ENCODE results near the gene IGSF8. TPM values are rescaled to one million over a fixed set of nuclear protein-coding genes. Genes with fewer than 3 reads are reported as not detected.

Gene IGSF8
- total RNA-seq, 1 experiment from 2014 or later: 30.6 TPM

GRCh38 chr1:160070243-160071163 is 27.9 kb downstream of the IGSF8 start:
- peak overlapping the region; percentile 33 for H3K4me3 ChIP-seq
- H3K4me1 ChIP-seq (replicated peaks): peaks cover 8% of the 10 kb centered on the region
- peaks cover 72% of the 10 kb centered on the region for H3K27me3 ChIP-seq (replicated peaks)
- DNase-seq (ENCODE audit: low read depth in 1 of 2, low spot score in 2 of 2): peak; percentile 34 to 71
- H3K36me3 ChIP-seq: no peaks in the 10 kb centered on the region
- H3K27ac ChIP-seq: no peak overlapping the region
- no peaks in the 10 kb centered on the region for H3K9me3 ChIP-seq (replicated peaks)

GRCh38 chr1:160069460-160070231 is 28.8 kb downstream of the IGSF8 start, which contains the start of gene KCNJ10:
Gene KCNJ10 (minus strand): TSS chr1:160070160. CDS start chr1:160042532, 27,628 bp downstream.
- no peak for DNase-seq (ENCODE audit: low read depth in 1 of 2, low spot score in 2 of 2)
- H3K27me3 ChIP-seq (replicated peaks): peaks cover 65% of the 10 kb centered on the region
- H3K36me3 ChIP-seq: no peaks in the 10 kb centered on the region

DNA sequence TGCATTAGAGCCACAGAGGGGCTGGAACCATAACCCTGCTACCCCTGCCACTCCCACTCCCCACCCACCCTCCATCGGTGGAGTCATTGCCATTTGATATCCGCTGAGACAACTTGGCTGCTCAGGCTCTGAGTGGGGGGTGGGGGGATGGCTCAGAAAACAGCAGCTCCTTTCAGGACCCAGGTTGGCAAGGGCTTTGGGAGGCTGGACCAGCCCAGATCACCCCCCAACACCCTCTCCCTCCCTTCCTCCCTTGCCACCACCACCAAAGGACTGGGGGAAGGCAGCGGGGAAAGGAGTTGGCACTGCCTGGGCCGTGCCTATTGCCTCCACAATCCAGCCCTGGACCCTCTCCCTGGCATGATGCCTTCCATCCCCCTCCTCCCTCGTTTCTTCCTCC is 30.2 kb downstream of the IGSF8 start:
- no peaks in the 10 kb centered on the region for H3K9me3 ChIP-seq (replicated peaks)
- H3K36me3 ChIP-seq: no peaks in the 10 kb centered on the region
- peaks cover 8% of the 10 kb centered on the region for H3K4me1 ChIP-seq (replicated peaks)
- no peak for DNase-seq (ENCODE audit: low read depth in 1 of 2, low spot score in 2 of 2)
- peaks cover 69% of the 10 kb centered on the region for H3K27me3 ChIP-seq (replicated peaks)
- H3K4me3 ChIP-seq: no peak overlapping the region
- H3K27ac ChIP-seq: no peak overlapping the region

More at GRCh38 chr1:160069460-160070231, 28.8 kb downstream of the IGSF8 start, which contains the start of gene KCNJ10:
- Histone ChIP-seq H3K9me3 (replicated peaks) (no peaks in the 10 kb centered on the region), H3K4me3 (peak within 1 kb of the TSS; percentile 33), H3K27ac (no peak within 1 kb of the TSS), H3K4me1 (replicated peaks) (peaks cover 8% of the 10 kb centered on the region)

GRCh38 chr1:160066829-160067745 is 31.3 kb downstream of the IGSF8 start:
- DNase-seq (ENCODE audit: low read depth in 1 of 2, low spot score in 2 of 2): no peak
- peaks cover 8% of the 10 kb centered on the region for H3K4me1 ChIP-seq (replicated peaks)
- H3K27me3 ChIP-seq (replicated peaks): peaks cover 72% of the 10 kb centered on the region
- H3K27ac ChIP-seq: no peak overlapping the region
- no peak overlapping the region for H3K4me3 ChIP-seq
- no peaks in the 10 kb centered on the region for H3K9me3 ChIP-seq (replicated peaks)
- no peaks in the 10 kb centered on the region for H3K36me3 ChIP-seq

GRCh38 chr1:160064746-160065145 is 33.7 kb downstream of the IGSF8 start:
- no peaks in the 10 kb centered on the region for H3K9me3 ChIP-seq (replicated peaks)
- H3K4me1 ChIP-seq (replicated peaks): 0 out of 2 replicates have a peak, but pooled peaks cover under 1% of the 10 kb centered on the region
- H3K27ac ChIP-seq: no peak overlapping the region
- no peak overlapping the region for H3K4me3 ChIP-seq
- no peak for DNase-seq (ENCODE audit: low read depth in 1 of 2, low spot score in 2 of 2)
- no peaks in the 10 kb centered on the region for H3K36me3 ChIP-seq
- peaks cover 59% of the 10 kb centered on the region for H3K27me3 ChIP-seq (replicated peaks)

DNA sequence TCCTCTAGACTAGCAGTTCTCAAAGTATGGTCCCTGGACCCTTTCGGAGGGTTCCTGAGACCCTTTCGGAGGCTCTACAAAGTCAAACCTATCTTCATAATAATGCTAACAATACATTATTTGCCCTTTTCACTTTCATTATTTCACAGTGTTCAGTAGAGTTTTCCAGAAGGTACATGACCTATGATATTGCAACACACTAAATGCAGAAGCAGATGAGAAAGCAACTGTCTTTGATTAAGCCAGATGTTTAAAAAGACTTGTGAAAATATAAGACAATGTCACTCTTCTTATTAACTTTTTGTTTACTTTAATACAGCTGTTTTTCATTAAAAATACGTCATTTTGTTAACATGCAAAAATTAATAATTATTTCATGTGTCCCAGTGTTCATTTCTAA is 34.3 kb downstream of the IGSF8 start:
- H3K4me1 ChIP-seq (replicated peaks): no peaks in the 10 kb centered on the region
- no peaks in the 10 kb centered on the region for H3K36me3 ChIP-seq
- peaks cover 57% of the 10 kb centered on the region for H3K27me3 ChIP-seq (replicated peaks)
- no peak for DNase-seq (ENCODE audit: low read depth in 1 of 2, low spot score in 2 of 2)
- no peak overlapping the region for H3K27ac ChIP-seq
- no peak overlapping the region for H3K4me3 ChIP-seq
- H3K9me3 ChIP-seq (replicated peaks): no peaks in the 10 kb centered on the region

- H3K9me3 ChIP-seq (replicated peaks): no peaks in the 10 kb centered on the region
- H3K4me3 ChIP-seq: no peak overlapping the region
- H3K4me1 ChIP-seq (replicated peaks): no peaks in the 10 kb centered on the region
- H3K27ac ChIP-seq: no peak overlapping the region
- no peaks in the 10 kb centered on the region for H3K36me3 ChIP-seq
- no peak for DNase-seq (ENCODE audit: low read depth in 1 of 2, low spot score in 2 of 2)
- peaks cover 49% of the 10 kb centered on the region for H3K27me3 ChIP-seq (replicated peaks)
Measured at GRCh38 chr1:160063176-160063575, 35.2 kb downstream of the IGSF8 start.

DNA sequence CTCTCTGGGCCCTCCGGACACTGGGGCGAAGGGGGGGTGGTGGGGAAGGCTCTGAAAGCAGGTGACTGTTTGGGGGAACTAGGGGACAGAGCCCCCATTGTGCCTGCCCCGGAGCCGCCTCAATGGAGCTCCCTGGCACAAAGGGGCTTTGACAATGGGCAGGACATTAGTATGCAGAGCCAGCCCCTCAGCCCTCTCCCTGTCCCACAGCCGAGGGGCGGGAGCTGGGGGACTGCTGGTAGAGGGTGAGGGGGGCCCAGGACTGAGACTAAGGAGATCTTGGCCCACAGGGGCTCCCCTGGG is 36.2 kb downstream of the IGSF8 start:
- Histone ChIP-seq H3K4me3 (no peak overlapping the region), H3K36me3 (no peaks in the 10 kb centered on the region), H3K27me3 (replicated peaks) (peaks cover 44% of the 10 kb centered on the region), H3K27ac (no peak overlapping the region), H3K4me1 (replicated peaks) (no peaks in the 10 kb centered on the region), H3K9me3 (replicated peaks) (no peaks in the 10 kb centered on the region)
- no peak for DNase-seq (ENCODE audit: low read depth in 1 of 2, low spot score in 2 of 2)

DNA sequence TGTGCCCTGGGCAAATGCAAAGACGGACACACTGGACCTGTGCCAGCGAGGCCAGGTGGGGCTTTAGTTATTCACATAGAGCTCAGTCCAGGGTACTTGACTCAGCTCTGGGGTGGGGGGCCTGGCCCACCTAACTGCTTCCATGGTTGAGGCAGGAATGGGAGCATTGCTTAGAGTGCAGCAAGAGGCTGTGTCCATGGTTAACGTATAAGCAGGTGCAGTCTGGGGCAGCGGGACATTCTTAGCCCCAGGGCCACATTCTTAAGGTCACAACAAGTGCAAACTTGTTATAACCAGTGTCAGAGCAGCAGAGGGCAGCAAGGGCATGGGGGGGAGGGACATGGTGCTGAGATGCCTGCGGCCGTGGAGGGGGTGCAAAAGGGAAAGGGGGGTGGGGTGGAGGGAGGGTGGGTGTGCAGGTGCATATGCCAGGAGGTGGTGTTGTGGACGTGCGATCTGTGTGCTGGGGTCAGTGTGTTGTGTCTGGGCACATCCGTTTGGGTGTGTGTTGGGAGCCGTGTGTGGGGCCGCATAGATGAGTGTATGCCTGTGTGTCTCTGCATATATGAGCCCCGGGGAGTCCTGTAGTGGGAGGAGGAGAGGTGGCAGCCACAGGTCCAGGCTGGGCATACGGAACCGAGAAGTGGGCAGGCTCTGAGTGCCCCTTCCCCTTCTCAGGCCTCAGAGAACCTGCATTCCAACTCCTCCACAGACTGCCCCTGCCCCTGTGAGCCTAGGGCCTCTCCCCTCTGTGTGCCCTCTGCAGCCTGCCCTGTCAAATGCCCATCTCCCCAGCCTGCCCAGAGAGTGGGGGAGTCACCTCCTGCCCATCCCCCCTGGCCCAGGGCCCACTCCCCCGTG is 36.8 kb downstream of the IGSF8 start:
- Histone ChIP-seq H3K36me3 (no peaks in the 10 kb centered on the region), H3K27me3 (replicated peaks) (peaks cover 48% of the 10 kb centered on the region), H3K9me3 (replicated peaks) (no peaks in the 10 kb centered on the region), H3K4me1 (replicated peaks) (no peaks in the 10 kb centered on the region), H3K4me3 (no peak overlapping the region), H3K27ac (no peak overlapping the region)
- no peak for DNase-seq (ENCODE audit: low read depth in 1 of 2, low spot score in 2 of 2)

DNA sequence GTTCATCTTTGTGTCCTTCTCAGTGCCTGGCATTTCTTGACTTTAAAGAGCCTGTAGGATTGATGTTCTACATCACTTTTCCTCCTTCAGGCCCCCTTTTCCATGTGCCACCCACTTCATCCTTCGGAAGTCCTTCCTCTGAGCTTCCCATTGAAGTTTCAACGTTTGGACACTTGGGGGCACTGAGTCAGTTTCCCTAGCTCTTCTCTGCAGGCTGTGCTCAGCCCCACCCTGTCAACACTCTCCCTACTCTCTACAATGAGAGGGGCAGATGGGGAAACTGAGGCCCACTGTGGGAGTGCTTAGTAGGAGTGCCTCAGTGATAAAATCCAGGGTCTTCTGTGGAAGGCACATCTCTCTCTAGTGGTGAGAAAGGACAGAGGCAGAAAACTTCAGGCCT is 40.3 kb downstream of the IGSF8 start:
- Histone ChIP-seq H3K36me3 (no peaks in the 10 kb centered on the region), H3K9me3 (replicated peaks) (no peaks in the 10 kb centered on the region), H3K4me1 (replicated peaks) (no peaks in the 10 kb centered on the region), H3K27ac (no peak overlapping the region), H3K27me3 (replicated peaks) (peaks cover 42% of the 10 kb centered on the region), H3K4me3 (no peak overlapping the region)
- no peak for DNase-seq (ENCODE audit: low read depth in 1 of 2, low spot score in 2 of 2)

DNA sequence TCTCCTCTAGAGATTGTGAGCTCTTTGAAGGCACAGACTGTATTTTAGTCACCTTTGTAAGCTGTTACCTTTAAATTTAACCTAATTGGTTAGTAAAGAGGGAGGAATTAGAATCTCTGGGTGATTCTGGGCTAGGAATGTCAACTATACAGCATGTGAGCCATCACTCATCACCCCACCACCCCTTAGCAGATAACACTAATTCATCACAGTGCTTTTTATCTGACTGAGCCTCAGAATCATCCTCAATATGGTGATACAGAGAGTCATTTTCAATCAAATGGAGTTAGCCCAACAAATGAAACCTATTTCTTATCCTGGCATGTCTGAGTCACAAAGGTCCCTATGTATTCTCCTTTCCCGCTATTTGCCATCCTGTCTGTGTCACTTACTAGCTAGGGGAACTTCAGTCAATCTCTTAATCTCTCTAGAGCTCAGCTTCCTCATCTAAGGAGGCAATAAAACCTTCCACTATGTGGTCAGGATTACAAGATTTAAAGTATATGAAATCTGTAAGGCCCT is 41.7 kb downstream of the IGSF8 start:
- no peaks in the 10 kb centered on the region for H3K9me3 ChIP-seq (replicated peaks)
- no peaks in the 10 kb centered on the region for H3K4me1 ChIP-seq (replicated peaks)
- no peak overlapping the region for H3K4me3 ChIP-seq
- H3K36me3 ChIP-seq: no peaks in the 10 kb centered on the region
- H3K27me3 ChIP-seq (replicated peaks): peaks cover 34% of the 10 kb centered on the region
- no peak overlapping the region for H3K27ac ChIP-seq
- no peak for DNase-seq (ENCODE audit: low read depth in 1 of 2, low spot score in 2 of 2)

DNA sequence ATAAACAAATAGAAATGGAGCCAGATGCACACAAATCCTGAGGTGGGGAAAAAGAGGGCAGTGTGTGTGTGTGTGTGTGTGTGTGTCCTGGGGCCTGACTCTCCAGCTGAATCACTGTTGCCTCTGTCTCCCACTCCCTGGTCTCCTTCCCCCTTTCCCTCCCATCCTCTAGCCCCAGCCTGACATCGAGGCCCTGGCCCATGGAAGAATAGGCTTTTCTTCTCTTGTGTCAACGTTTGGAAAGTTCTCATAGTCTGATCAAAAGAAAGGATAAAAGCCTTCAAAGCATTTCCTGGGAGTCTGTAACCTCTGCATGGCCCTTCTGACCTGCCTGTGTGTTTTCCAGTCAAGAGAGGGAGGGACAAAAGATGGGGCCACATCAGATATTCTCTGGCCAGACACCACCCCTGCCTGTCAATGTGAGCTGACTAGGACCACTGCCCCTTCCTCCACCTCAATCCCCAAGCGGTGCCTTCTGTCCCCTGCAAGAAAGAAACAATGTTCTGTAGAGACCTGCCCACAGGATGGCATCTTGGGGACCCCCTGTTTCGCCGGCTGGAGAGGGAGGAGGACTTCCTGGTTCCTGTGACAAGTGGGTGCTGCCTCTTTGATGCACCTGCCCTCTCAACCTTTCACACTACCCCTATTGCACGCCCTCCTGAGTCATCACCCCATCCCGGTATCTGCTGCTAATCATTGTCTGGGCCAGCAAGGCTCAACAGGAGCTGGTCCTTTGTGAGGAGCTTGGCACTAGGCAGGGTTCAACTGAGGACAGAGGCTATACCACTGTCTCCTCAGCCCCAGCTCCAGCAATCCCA is 44.7 kb downstream of the IGSF8 start:
- Histone ChIP-seq H3K4me1 (replicated peaks) (peaks cover 4% of the 10 kb centered on the region; the same call in 1 of the 2 replicates), H3K4me3 (no peak overlapping the region), H3K36me3 (no peaks in the 10 kb centered on the region), H3K27me3 (replicated peaks) (peaks cover 20% of the 10 kb centered on the region), H3K27ac (no peak overlapping the region), H3K9me3 (replicated peaks) (no peaks in the 10 kb centered on the region)
- DNase-seq (ENCODE audit: low read depth in 1 of 2, low spot score in 2 of 2): no peak
